ENCODE results near the gene SBNO2.

SBNO2 gene

DNA sequence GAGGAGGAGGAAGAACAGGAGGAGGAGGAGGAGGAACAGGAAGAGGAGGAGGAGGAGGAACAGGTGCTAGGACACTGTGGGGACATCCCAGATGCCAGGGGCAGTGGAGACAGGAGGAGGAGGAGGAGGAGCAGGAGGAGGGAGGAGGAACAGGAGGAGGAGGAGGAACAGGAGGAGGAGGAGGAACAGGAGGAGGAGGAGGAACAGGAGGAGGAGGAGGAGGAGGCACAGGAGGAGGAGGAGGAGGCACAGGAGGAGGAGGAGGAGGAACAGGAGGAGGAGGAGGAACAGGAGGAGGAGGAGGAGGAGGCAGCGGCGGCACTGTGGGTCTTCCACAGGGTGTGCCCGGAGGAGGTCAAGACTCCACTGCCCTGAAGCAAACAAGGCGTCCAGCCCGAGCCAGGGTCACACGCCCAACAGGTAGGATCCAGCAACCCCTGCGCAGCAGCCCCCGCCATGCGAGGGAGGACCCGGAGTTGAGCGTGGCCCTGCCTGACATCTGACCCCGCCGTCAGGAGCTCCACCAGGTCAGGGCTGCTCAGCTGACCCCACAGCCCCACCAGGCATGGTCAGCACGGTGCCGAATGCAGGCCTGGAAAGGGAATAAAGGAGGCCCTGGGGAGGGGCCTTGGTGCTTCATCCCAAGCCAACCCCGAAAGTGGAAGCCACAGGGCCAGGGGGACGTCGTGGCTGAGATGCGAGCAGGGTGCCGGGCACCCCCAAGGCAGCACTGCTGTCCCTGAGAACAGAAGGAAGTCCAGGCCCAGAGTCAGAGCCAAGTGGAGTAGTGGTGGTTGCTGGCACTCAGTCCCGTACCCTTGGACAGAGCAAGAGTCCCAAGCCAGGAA, 9.2 kb downstream of the SBNO2 start:
- Histone ChIP-seq H3K27me3 (ENCODE audit: control insufficient read depth, insufficient read depth, low read length) (no peaks in the 10 kb centered on the region), H3K9ac (ENCODE audit: low read depth, low read length) (no peak overlapping the region), H3K9me3 (ENCODE audit: control insufficient read depth, insufficient read depth, low read length) (no peaks in the 10 kb centered on the region), H3K27ac (ENCODE audit: low read depth, low read length) (no peak overlapping the region), H3K4me1 (ENCODE audit: control insufficient read depth, insufficient read depth, low read length) (no peaks in the 10 kb centered on the region), H3K36me3 (ENCODE audit: control insufficient read depth, insufficient read depth, low read length) (no peaks in the 10 kb centered on the region), H3K4me3 (ENCODE audit: low read depth, low read length) (no peak overlapping the region)

DNA sequence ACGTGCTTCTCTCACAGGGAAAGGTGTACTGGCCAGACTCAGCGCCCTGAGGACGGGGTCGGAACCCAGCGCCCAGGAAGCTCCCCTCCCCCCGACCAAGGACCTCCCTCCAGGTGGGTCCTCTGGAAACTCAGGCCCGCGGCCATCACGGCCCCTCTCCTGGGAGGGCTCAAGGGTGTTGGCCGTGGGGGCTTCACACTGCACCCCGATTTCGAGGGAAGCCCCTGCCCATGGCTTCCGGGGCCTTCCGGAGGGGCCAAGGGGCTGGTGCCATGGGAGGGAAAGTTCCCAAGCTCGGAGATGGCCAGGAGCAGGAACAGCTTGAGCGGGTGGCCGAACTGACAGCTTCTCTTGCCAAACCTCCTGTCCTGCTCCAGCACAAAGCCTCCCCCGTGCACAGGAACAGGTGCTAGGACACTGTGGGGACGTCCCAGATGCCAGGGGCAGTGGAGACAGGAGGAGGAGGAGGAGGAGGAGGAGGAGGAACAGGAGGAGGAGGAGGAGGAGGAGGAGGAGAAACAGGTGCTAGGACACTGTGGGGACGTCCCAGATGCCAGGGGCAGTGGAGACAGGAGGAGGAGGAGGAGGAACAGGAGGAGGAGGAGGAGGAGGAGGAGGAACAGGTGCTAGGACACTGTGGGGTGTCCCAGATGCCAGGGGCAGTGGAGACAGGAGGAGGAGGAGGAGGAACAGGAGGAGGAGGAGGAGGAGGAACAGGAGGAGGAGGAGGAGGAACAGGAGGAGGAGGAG, 10.0 kb downstream of the SBNO2 start:
- Histone ChIP-seq H3K9ac (ENCODE audit: low read depth, low read length) (no peak overlapping the region), H3K27ac (ENCODE audit: low read depth, low read length) (no peak overlapping the region), H3K4me1 (ENCODE audit: control insufficient read depth, insufficient read depth, low read length) (no peaks in the 10 kb centered on the region), H3K9me3 (ENCODE audit: control insufficient read depth, insufficient read depth, low read length) (no peaks in the 10 kb centered on the region), H3K27me3 (ENCODE audit: control insufficient read depth, insufficient read depth, low read length) (no peaks in the 10 kb centered on the region), H3K36me3 (ENCODE audit: control insufficient read depth, insufficient read depth, low read length) (no peaks in the 10 kb centered on the region), H3K4me3 (ENCODE audit: low read depth, low read length) (no peak overlapping the region)

GRCh38 chr19:1163283-1163933, 10.7 kb downstream of the SBNO2 start:
- no peak overlapping the region for H3K9ac ChIP-seq (ENCODE audit: low read depth, low read length)
- H3K4me1 ChIP-seq (ENCODE audit: control insufficient read depth, insufficient read depth, low read length) = no peaks in the 10 kb centered on the region
- no peaks in the 10 kb centered on the region for H3K36me3 ChIP-seq (ENCODE audit: control insufficient read depth, insufficient read depth, low read length)
- H3K27ac ChIP-seq (ENCODE audit: low read depth, low read length) = no peak overlapping the region
- H3K9me3 ChIP-seq (ENCODE audit: control insufficient read depth, insufficient read depth, low read length) = no peaks in the 10 kb centered on the region
- H3K27me3 ChIP-seq (ENCODE audit: control insufficient read depth, insufficient read depth, low read length) = no peaks in the 10 kb centered on the region
- H3K4me3 ChIP-seq (ENCODE audit: low read depth, low read length) = no peak overlapping the region

DNA sequence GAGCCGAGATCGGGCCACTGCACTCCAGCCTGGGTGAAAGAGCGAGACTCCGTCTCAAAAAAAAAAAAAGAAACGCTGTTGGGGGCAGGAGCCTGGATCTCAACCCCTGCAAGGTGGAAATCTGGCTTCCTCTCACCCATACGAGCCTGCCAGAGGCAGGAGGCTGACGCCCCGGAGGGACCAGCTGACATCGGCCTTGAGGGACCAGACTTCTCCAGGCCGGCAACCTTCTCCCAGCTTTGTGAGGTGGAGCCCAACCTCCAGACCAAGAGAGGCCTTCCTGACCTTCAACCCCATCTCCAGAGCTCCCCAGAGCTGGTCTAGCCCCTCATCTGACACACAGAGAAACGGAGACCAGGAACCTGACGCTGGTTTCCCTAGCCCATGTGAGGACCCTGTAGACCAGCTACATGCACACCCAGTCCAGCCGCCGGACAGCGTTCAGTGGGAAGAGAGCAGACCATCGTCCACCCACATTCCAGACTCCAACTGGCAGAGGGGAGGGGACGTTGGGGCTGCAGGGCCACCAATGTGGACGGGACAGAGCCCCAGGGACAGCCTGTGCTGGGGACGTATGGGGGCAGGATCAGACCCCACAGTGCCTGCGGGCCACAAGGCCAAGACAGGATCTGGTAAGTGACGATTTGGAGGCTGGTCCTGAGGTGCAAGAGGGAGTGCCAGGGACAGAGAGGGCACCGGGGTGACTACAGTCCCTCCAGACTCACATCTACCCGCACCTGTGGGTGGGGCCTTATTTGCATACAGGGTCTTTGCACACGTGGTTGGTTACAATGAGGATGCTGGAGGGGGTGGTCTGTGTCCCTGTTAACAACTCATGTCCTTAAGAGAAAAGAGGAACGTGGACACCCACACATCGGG, 11.4 kb downstream of the SBNO2 start:
- Histone ChIP-seq H3K36me3 (ENCODE audit: control insufficient read depth, insufficient read depth, low read length) (no peaks in the 10 kb centered on the region), H3K4me3 (ENCODE audit: low read depth, low read length) (no peak overlapping the region), H3K9ac (ENCODE audit: low read depth, low read length) (no peak overlapping the region), H3K27me3 (ENCODE audit: control insufficient read depth, insufficient read depth, low read length) (no peaks in the 10 kb centered on the region), H3K4me1 (ENCODE audit: control insufficient read depth, insufficient read depth, low read length) (no peaks in the 10 kb centered on the region), H3K27ac (ENCODE audit: low read depth, low read length) (no peak overlapping the region), H3K9me3 (ENCODE audit: control insufficient read depth, insufficient read depth, low read length) (no peaks in the 10 kb centered on the region)

GRCh38 chr19:1161716-1162115, 12.4 kb downstream of the SBNO2 start:
- H3K36me3 ChIP-seq (ENCODE audit: control insufficient read depth, insufficient read depth, low read length) = no peaks in the 10 kb centered on the region
- no peak overlapping the region for H3K4me3 ChIP-seq (ENCODE audit: low read depth, low read length)
- no peaks in the 10 kb centered on the region for H3K27me3 ChIP-seq (ENCODE audit: control insufficient read depth, insufficient read depth, low read length)
- H3K9me3 ChIP-seq (ENCODE audit: control insufficient read depth, insufficient read depth, low read length) = no peaks in the 10 kb centered on the region
- no peaks in the 10 kb centered on the region for H3K4me1 ChIP-seq (ENCODE audit: control insufficient read depth, insufficient read depth, low read length)
- no peak overlapping the region for H3K9ac ChIP-seq (ENCODE audit: low read depth, low read length)
- no peak overlapping the region for H3K27ac ChIP-seq (ENCODE audit: low read depth, low read length)

DNA sequence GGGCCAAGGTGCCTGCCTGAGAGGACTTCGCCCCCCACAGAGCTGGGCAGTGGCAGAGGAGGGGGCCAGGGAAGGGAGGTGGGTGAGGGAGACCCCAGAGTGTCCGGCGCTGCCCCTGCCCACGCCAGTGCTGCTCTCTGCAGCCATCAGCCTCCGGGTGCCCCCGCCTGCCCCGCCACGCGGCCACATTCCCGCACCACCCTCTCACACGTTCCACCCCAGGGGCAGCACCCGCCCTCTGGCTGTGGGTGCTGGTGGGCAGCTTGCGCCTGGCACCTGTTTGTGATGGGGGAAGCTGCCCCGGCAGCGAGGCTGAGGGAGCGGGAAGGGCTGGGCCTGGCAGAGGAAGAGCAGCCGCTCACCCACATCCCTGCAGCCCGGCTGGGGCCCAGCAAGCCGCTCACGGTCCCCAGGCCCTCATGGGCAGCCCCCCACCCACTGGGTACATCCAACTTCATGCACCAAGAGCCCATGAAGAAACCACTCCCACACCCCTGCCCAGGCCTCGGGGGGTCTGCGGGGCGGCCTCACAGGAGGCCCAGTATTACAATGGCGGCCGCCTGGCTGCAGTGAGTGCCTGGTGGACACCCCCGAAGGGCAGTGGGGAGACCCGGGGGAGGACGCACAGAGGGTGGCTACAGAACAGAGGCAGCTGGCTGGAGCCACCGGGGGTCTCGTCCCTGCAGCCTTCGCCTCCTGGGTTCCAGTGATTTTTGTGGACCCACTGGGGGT, 14.0 kb downstream of the SBNO2 start:
- Histone ChIP-seq H3K9ac (ENCODE audit: low read depth, low read length) (no peak overlapping the region), H3K27ac (ENCODE audit: low read depth, low read length) (no peak overlapping the region), H3K4me3 (ENCODE audit: low read depth, low read length) (no peak overlapping the region), H3K36me3 (ENCODE audit: control insufficient read depth, insufficient read depth, low read length) (no peaks in the 10 kb centered on the region), H3K4me1 (ENCODE audit: control insufficient read depth, insufficient read depth, low read length) (no peaks in the 10 kb centered on the region), H3K27me3 (ENCODE audit: control insufficient read depth, insufficient read depth, low read length) (no peaks in the 10 kb centered on the region), H3K9me3 (ENCODE audit: control insufficient read depth, insufficient read depth, low read length) (no peaks in the 10 kb centered on the region)

- Histone ChIP-seq H3K4me1 (ENCODE audit: control insufficient read depth, insufficient read depth, low read length) (no peaks in the 10 kb centered on the region), H3K9me3 (ENCODE audit: control insufficient read depth, insufficient read depth, low read length) (no peaks in the 10 kb centered on the region), H3K4me3 (ENCODE audit: low read depth, low read length) (no peak overlapping the region), H3K36me3 (ENCODE audit: control insufficient read depth, insufficient read depth, low read length) (no peaks in the 10 kb centered on the region), H3K27me3 (ENCODE audit: control insufficient read depth, insufficient read depth, low read length) (no peaks in the 10 kb centered on the region), H3K9ac (ENCODE audit: low read depth, low read length) (no peak overlapping the region), H3K27ac (ENCODE audit: low read depth, low read length) (no peak overlapping the region)
Measured at GRCh38 chr19:1158885-1159448, 15.1 kb downstream of the SBNO2 start.

- Histone ChIP-seq H3K27me3 (ENCODE audit: control insufficient read depth, insufficient read depth, low read length) (no peaks in the 10 kb centered on the region), H3K4me3 (ENCODE audit: low read depth, low read length) (no peak overlapping the region), H3K36me3 (ENCODE audit: control insufficient read depth, insufficient read depth, low read length) (peaks cover 4% of the 10 kb centered on the region; the same call in 1 of the 2 replicates), H3K9me3 (ENCODE audit: control insufficient read depth, insufficient read depth, low read length) (no peaks in the 10 kb centered on the region), H3K27ac (ENCODE audit: low read depth, low read length) (no peak overlapping the region), H3K4me1 (ENCODE audit: control insufficient read depth, insufficient read depth, low read length) (no peaks in the 10 kb centered on the region), H3K9ac (ENCODE audit: low read depth, low read length) (no peak overlapping the region)
Measured at GRCh38 chr19:1157931-1158884, 15.9 kb downstream of the SBNO2 start.

DNA sequence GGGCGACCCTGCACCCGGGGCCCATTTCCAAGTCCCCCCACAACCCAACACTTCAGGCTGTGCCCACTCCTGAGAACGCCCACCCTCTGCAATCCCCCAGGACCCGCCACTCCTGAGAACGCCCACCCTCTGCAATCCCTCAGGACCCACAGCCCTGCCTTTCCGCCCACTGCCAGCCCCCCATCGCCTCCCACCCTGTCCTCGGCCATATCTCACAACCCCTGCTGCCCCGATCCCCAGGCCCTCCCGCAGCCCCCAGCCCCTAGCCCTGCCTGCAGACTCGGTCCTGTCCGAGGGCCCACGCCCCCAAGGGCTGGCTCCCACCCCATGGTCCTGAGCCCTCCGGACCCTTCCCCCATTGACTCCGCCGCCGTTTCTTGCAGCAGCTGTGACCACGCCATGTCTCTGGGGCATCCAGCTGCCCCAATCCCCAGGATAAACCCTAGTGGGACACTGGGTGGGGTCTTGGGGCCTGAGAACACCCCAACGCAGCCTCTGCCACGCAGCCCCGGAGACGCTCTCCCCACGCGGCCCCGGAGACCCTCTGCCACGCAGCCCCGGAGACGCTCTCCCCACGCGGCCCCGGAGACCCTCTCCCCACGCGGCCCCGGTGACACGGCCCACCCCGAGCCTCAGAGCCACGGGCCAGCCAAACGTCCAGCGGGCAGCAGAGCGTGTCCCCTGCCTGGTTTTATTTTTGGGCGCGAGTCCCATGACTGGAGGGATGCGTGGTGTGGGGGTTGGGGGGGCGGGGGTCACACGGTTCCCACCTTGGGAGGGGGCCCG, 17.0 kb downstream of the SBNO2 start:
- no peak overlapping the region for H3K4me3 ChIP-seq (ENCODE audit: low read depth, low read length)
- H3K9me3 ChIP-seq (ENCODE audit: control insufficient read depth, insufficient read depth, low read length) = no peaks in the 10 kb centered on the region
- no peaks in the 10 kb centered on the region for H3K4me1 ChIP-seq (ENCODE audit: control insufficient read depth, insufficient read depth, low read length)
- H3K36me3 ChIP-seq (ENCODE audit: control insufficient read depth, insufficient read depth, low read length) = peaks cover 9% of the 10 kb centered on the region; the same call in 1 of the 2 replicates
- H3K27ac ChIP-seq (ENCODE audit: low read depth, low read length) = no peak overlapping the region
- no peak overlapping the region for H3K9ac ChIP-seq (ENCODE audit: low read depth, low read length)
- no peaks in the 10 kb centered on the region for H3K27me3 ChIP-seq (ENCODE audit: control insufficient read depth, insufficient read depth, low read length)
